Measurements from ENCODE around the gene LAMC3.

DNA sequence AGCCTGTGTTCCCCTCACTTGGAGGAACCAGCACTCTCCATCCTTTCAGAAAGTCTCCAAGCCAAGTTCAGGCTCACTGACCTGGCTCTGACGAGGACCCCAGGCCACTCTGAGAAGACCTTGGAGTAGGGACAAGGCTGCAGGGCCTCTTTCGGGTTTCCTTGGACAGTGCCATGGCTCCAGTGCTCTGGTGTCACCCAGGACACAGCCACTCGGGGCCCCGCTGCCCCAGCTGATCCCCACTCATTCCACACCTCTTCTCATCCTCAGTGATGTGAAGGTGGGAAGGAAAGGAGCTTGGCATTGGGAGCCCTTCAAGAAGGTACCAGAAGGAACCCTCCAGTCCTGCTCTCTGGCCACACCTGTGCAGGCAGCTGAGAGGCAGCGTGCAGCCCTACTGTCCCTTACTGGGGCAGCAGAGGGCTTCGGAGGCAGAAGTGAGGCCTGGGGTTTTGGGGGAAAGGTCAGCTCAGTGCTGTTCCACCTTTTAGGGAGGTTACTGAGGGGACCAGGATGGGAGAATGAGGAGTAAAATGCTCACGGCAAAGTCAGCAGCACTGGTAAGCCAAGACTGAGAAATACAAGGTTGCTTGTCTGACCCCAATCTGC is 111.8 kb downstream of the LAMC3 start:
- TF ChIP-seq SUZ12 (IDR thresholded peaks at IDR 0.05) = no peak
- TF ChIP-seq SP1 (IDR thresholded peaks at IDR 0.05) = no peak
- TF ChIP-seq FOXK2 (IDR thresholded peaks at IDR 0.05) = no peak
- no peak for TF ChIP-seq ARNT (IDR thresholded peaks at IDR 0.05)
- no peak for TF ChIP-seq HDGF (IDR thresholded peaks at IDR 0.05; ENCODE audit: borderline replicate concordance)
- TF ChIP-seq FOXM1 (IDR thresholded peaks at IDR 0.05; ENCODE audit: borderline replicate concordance) = no peak
- no peak for TF ChIP-seq ZNF384 (IDR thresholded peaks at IDR 0.05)
- no peak for TF ChIP-seq CTBP1 (IDR thresholded peaks at IDR 0.05; ENCODE audit: borderline replicate concordance)
- TF ChIP-seq ELF4 (IDR thresholded peaks at IDR 0.05) = no peak
- TF ChIP-seq, protein P1, sequence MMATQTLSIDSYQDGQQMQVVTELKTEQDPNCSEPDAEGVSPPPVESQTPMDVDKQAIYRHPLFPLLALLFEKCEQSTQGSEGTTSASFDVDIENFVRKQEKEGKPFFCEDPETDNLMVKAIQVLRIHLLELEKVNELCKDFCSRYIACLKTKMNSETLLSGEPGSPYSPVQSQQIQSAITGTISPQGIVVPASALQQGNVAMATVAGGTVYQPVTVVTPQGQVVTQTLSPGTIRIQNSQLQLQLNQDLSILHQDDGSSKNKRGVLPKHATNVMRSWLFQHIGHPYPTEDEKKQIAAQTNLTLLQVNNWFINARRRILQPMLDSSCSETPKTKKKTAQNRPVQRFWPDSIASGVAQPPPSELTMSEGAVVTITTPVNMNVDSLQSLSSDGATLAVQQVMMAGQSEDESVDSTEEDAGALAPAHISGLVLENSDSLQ (IDR thresholded peaks at IDR 0.05) = no peak
- no peak for TF ChIP-seq TARDBP (IDR thresholded peaks at IDR 0.05)

Data from HEK293T (cell line).